ENCODE measurements around the gene SPSB1.

Gene SPSB1

DNA sequence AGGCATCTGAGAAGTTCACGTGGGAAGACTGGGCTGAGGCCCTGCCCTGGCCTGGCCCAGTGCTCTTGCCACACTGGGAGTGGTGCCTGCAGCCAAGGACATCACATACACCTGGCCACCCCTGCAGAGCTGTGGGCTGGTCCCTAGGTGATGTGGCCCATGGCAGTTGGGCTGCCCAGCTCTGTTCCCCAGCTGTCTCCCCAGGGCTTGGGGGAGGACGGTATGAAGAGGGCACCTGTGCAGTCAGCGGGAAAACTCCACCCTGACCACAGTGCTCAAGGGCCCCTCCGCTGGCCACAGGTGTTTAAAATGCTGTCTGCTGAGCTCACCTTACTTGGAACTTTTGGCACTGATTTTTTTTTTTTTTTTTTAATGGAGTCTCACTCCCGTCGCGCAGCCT lies 126.2 kb downstream of the SPSB1 start:
- no peak for DNase-seq (ENCODE audit: low spot score)

Measured in SK-N-DZ (cell line).